Measurements from ENCODE around the gene CATSPERD. TPM values are rescaled to one million over a fixed set of nuclear protein-coding genes. Genes with fewer than 3 reads are reported as not detected.

CATSPERD gene
- total RNA-seq, 3 donors from 2014 or later: not detected

DNA sequence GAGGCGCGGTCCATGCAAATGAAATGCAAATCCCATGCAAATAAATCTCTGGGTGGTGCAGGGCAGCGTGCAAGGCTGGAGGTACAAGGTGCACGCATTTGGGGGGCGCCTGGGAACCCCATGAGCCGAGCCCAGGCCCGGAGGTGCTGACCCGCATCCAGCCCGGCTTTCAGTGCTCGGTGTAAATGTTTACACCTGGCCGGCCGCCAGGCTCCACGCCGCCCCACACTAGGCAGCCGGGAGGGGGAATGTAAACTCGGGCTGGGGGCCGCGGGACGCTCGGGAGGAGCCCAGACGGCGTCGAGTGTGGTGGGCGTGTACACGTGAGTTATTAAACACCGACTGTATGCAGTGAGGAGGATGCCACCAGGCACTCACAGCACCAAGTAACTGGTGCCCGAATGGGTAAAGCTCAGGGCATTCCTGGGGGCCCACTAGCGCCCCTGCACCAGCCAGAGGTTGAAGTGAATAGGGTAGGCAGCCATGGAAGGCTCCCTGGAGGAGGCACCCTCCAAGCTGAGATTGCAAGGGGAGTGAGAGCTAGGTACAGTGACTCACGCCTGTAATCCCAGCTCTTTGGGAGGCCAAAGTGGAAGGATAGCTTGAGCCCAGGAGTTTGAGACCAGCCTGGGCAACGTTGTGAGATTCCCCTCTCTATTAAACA is 101.9 kb downstream of the CATSPERD start:
- intact Hi-C loops (cut with DNase I; ENCODE audit: low total_unique reads): no loop called here
- Histone ChIP-seq H3K4me1 (no peaks in the 10 kb centered on the region), H3K27ac (no peak overlapping the region), H3K4me3 (no peak overlapping the region), H3K27me3 (no peaks in the 10 kb centered on the region), H3K36me3 (no peaks in the 10 kb centered on the region), H3K9me3 (no peaks in the 10 kb centered on the region)
- no peak for TF ChIP-seq POLR2A (IDR thresholded peaks at IDR 0.05)
- TF ChIP-seq, protein P1, sequence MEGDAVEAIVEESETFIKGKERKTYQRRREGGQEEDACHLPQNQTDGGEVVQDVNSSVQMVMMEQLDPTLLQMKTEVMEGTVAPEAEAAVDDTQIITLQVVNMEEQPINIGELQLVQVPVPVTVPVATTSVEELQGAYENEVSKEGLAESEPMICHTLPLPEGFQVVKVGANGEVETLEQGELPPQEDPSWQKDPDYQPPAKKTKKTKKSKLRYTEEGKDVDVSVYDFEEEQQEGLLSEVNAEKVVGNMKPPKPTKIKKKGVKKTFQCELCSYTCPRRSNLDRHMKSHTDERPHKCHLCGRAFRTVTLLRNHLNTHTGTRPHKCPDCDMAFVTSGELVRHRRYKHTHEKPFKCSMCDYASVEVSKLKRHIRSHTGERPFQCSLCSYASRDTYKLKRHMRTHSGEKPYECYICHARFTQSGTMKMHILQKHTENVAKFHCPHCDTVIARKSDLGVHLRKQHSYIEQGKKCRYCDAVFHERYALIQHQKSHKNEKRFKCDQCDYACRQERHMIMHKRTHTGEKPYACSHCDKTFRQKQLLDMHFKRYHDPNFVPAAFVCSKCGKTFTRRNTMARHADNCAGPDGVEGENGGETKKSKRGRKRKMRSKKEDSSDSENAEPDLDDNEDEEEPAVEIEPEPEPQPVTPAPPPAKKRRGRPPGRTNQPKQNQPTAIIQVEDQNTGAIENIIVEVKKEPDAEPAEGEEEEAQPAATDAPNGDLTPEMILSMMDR (IDR thresholded peaks at IDR 0.05): no peak
- TF ChIP-seq POLR2AphosphoS5 (IDR thresholded peaks at IDR 0.05): no peak
- DNase-seq (ENCODE audit: low spot score in 2 of 2): no peak

DNA sequence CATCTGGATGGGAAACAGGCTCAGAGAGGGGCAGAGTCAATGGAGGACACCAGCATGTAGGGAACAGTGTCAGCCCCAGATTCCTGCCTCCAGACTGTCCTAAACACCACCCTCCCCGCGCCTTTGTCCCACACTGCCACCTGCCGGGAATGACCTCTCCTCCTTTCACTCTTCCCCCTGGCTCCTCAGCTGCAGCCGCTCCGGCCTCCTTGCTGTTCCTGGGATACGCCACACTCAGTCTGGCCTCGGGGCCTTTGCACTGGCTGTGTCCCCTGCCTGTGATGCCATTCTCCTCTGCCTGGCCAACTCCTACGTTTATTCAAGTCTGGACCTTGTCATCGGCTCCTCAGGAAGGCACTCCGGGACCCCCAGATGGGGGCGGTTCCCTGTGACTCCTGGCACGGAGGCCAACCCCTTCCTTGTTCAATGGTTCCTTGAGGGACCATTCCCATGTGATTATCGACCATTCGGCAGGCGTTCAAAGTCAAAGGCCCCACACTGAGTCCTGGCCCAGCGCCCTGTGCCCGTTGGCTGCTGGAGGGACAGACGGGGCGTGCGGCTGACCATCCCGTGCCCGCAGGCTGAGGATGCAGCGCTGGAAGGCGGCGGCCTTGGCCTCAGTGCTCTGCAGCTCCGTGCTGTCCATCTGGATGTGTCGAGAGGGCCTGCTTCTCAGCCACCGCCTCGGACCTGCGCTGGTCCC is 103.3 kb downstream of the CATSPERD start:
- H3K4me1 ChIP-seq: peaks cover 0 to 3% of the 10 kb centered on the region in 2 donors
- H3K9me3 ChIP-seq: no peaks in the 10 kb centered on the region
- H3K36me3 ChIP-seq: no peaks in the 10 kb centered on the region
- H3K27ac ChIP-seq: no peak overlapping the region
- no peaks in the 10 kb centered on the region for H3K27me3 ChIP-seq
- TF ChIP-seq, protein P1 (IDR thresholded peaks at IDR 0.05): no peak
- TF ChIP-seq POLR2A (IDR thresholded peaks at IDR 0.05): no peak
- TF ChIP-seq POLR2AphosphoS5 (IDR thresholded peaks at IDR 0.05): no peak
- no peak for DNase-seq (ENCODE audit: low spot score in 2 of 2)
- intact Hi-C loops (cut with DNase I; ENCODE audit: low total_unique reads): no loop called here
- H3K4me3 ChIP-seq: no peak overlapping the region

DNA sequence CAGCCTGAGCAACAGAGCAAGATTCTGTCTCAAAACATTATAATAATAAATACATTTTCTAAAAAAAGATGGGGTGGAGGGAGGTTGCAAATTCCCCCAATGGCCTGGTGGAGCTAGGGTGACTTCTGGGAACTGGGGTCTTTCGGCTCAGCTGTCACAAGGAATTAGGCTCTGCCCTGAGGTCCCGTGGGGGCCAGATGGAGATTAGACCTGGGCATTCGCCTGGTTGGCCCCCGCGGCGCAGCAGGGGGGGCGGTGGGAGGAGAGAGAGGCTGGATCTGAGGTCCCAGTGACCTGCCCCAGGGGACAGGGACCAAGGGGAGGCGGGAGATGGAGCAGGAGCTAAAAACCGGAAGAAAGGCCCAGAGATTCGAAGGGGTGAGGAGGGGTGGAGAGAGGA is 104.3 kb downstream of the CATSPERD start:
- intact Hi-C loops (cut with DNase I; ENCODE audit: low total_unique reads): no loop called here
- peaks cover 0 to 3% of the 10 kb centered on the region in 2 donors for H3K4me1 ChIP-seq
- TF ChIP-seq POLR2AphosphoS5 (IDR thresholded peaks at IDR 0.05): no peak
- TF ChIP-seq, protein P1 (IDR thresholded peaks at IDR 0.05): no peak
- no peak for TF ChIP-seq POLR2A (IDR thresholded peaks at IDR 0.05)
- DNase-seq (ENCODE audit: low spot score in 2 of 2): no peak
- no peaks in the 10 kb centered on the region for H3K36me3 ChIP-seq
- no peak overlapping the region for H3K4me3 ChIP-seq
- H3K9me3 ChIP-seq: no peaks in the 10 kb centered on the region
- no peak overlapping the region for H3K27ac ChIP-seq
- peaks cover 0 to 5% of the 10 kb centered on the region in 2 donors for H3K27me3 ChIP-seq

DNA sequence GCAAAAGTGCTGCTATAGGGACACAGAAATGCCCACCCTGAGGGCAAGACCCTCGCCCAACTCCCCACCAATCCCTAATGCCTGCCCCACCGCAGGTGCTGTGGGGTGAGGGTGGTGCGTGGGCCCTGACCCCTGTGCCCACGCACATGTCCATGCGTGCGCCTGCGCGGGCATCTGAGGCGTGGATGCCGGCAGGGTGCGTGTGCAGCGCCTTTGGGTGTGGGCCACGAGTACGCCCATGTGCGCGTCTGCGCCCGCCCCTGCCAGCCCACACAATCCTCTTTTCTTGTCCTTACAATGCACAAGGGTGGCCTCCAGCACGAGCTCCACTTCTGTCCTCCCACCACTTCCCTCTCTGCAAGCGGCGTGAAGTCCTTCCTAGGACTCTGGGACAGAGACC is 104.7 kb downstream of the CATSPERD start:
- Histone ChIP-seq H3K4me1 (peaks cover 0 to 3% of the 10 kb centered on the region in 2 donors), H3K4me3 (no peak overlapping the region), H3K27me3 (peaks cover 0 to 5% of the 10 kb centered on the region in 2 donors), H3K36me3 (no peaks in the 10 kb centered on the region), H3K9me3 (no peaks in the 10 kb centered on the region), H3K27ac (no peak overlapping the region)
- intact Hi-C loops (cut with DNase I; ENCODE audit: low total_unique reads): no loop called here
- TF ChIP-seq POLR2A (IDR thresholded peaks at IDR 0.05) (no peak), POLR2AphosphoS5 (IDR thresholded peaks at IDR 0.05) (no peak)
- TF ChIP-seq, protein P1 (IDR thresholded peaks at IDR 0.05): no peak
- DNase-seq (ENCODE audit: low spot score in 2 of 2): no peak

All from breast epithelium (tissue), 4 donors.